OCI-LY7 (cell line): ENCODE data around the gene MAP4K5.

Experiments used
- CTCF ChIP-seq: fragments of 200-600 bp; sonication (generic); conservative IDR thresholded peaks from 2 replicates; pipeline ENCODE4 v1.5.1; 2014; ENCODE audit warnings: mild to moderate bottlenecking, antibody characterized with exemption, low read length, moderate library complexity, mixed read lengths
- EZH2phosphoT487 ChIP-seq: fragments of 200-600 bp; sonication (generic); IDR thresholded peaks from 2 replicates; pipeline ENCODE4 v1.6.1; 2018; ENCODE audit warnings: low read depth, borderline replicate concordance, mild to moderate bottlenecking, mixed run types, antibody characterized with exemption, low read length, moderate library complexity, mixed read lengths

GRCh38 chr14:50432131-50432530, 100.2 kb downstream of the MAP4K5 start:
- TF ChIP-seq CTCF (no peak), EZH2phosphoT487 (no peak)
